ENCODE measurements around the gene CHN2.

CHN2 gene

DNA sequence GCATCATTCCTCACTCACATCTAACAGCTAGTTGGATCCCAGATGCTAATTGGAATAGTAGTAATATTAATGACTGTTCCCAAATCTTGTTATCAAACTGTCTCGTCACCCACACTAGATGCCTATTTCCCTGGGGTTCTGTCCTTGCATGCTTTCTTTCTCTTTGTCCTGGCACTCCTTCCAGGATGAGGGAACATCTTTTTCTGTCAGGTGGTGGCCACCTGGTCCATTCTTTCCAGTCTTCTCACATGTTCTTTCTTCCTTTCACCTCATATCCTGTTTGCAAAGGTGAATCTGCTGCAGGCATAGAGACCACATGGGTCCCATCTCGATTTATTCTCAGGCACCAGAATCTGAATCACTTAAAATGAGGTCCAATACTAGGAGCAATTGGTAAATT lies 126.0 kb downstream of the CHN2 start:
- H3K4me3 ChIP-seq (ENCODE audit: low read depth, low read length): no peak overlapping the region
- TF ChIP-seq, protein P1, sequence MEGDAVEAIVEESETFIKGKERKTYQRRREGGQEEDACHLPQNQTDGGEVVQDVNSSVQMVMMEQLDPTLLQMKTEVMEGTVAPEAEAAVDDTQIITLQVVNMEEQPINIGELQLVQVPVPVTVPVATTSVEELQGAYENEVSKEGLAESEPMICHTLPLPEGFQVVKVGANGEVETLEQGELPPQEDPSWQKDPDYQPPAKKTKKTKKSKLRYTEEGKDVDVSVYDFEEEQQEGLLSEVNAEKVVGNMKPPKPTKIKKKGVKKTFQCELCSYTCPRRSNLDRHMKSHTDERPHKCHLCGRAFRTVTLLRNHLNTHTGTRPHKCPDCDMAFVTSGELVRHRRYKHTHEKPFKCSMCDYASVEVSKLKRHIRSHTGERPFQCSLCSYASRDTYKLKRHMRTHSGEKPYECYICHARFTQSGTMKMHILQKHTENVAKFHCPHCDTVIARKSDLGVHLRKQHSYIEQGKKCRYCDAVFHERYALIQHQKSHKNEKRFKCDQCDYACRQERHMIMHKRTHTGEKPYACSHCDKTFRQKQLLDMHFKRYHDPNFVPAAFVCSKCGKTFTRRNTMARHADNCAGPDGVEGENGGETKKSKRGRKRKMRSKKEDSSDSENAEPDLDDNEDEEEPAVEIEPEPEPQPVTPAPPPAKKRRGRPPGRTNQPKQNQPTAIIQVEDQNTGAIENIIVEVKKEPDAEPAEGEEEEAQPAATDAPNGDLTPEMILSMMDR (IDR thresholded peaks at IDR 0.05; ENCODE audit: low read depth, low read length): no peak
- H3K9me3 ChIP-seq: no peaks in the 10 kb centered on the region
- no peaks in the 10 kb centered on the region for H3K27me3 ChIP-seq
- DNase-seq: no peak
- no peaks in the 10 kb centered on the region; the same call in none of the 2 replicates for H3K4me1 ChIP-seq
- H3K36me3 ChIP-seq: no peaks in the 10 kb centered on the region

DNA sequence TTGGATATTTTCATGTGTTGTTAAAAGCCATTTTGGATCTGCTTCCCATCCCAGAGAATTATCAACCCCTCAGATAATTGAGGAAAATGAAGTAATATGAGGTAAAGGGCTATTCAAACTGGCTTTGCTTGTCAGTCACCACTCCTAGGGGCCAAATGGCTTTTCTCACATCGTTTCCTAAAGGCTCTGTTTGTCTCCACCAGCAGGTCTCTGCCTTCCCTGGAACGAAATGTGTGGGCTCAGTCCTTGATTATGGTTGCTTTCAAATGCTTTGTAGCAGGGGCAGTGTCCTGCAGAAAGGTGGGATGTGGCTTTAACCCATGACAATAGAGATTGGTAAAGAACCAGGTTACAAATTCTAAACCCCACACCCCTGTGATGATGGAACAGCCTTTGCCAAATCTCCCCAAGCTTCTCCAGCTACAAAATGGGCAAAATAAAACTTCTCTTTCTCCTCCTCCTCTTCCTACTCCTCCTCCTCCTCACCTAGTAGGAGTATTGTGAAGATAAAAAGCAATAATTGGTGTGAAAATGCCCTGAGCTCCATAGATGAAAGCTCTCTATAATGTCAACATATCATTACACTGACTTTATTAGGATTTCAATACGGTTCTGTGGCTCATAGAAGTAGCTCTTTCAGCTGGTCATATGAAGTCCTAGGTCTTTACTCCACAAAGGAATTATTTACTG lies 127.6 kb downstream of the CHN2 start:
- Histone ChIP-seq H3K9me3 (no peaks in the 10 kb centered on the region), H3K27me3 (no peaks in the 10 kb centered on the region), H3K4me1 (no peaks in the 10 kb centered on the region; the same call in 1 of the 2 replicates), H3K4me3 (ENCODE audit: low read depth, low read length) (no peak overlapping the region), H3K36me3 (no peaks in the 10 kb centered on the region)
- TF ChIP-seq, protein P1 (IDR thresholded peaks at IDR 0.05; ENCODE audit: low read depth, low read length): no peak
- DNase-seq: no peak

DNA sequence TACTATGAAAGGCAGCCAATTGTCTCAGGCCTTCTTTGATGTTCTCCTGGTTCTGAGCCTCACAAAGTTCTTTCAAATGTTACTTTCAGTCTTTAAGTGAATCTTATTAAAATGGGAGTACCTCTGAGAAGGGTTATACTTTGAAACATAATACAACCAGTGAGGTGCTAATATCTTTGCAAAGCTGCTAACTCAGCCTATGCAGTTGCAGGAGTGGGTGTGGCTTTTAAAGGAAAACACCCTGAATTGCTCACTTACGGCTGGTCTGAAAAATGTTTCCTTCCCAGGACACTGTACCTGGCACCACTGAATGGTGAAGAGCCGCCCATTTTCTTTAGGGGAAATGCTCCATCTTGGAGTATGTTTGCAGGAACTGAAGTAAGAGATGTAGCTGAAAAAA lies 130.9 kb downstream of the CHN2 start:
- TF ChIP-seq, protein P1 (IDR thresholded peaks at IDR 0.05; ENCODE audit: low read depth, low read length): no peak
- no peaks in the 10 kb centered on the region for H3K36me3 ChIP-seq

DNA sequence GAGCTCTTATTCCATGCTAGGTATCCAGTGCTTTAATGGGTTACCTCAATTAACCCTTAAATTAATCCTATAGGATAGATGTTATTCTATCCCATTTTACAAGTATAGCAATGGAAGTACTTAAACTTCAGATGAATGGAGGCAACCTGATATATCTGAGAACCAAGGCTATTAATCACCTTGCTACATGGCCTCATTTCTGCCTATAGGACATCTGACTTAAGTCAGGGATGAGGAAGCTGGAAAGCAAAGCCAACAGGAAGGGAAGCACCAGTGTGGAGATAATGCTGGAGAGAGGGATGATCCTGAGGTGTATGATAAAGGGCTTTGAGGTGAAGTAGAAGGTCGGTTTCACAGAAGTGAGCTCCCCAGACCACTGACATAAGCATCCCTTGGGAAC lies 132.3 kb downstream of the CHN2 start:
- H3K27me3 ChIP-seq: no peaks in the 10 kb centered on the region
- DNase-seq: no peak
- H3K36me3 ChIP-seq: no peaks in the 10 kb centered on the region
- H3K4me3 ChIP-seq (ENCODE audit: low read depth, low read length): no peak overlapping the region
- no peaks in the 10 kb centered on the region for H3K4me1 ChIP-seq
- TF ChIP-seq, protein P1 (IDR thresholded peaks at IDR 0.05; ENCODE audit: low read depth, low read length): no peak
- no peaks in the 10 kb centered on the region for H3K9me3 ChIP-seq

More for the DNA sequence above, 130.9 kb downstream of the CHN2 start:
- no peaks in the 10 kb centered on the region for H3K9me3 ChIP-seq
- DNase-seq: no peak
- H3K27me3 ChIP-seq: no peaks in the 10 kb centered on the region
- no peak overlapping the region for H3K4me3 ChIP-seq (ENCODE audit: low read depth, low read length)
- H3K4me1 ChIP-seq: no peaks in the 10 kb centered on the region

DNA sequence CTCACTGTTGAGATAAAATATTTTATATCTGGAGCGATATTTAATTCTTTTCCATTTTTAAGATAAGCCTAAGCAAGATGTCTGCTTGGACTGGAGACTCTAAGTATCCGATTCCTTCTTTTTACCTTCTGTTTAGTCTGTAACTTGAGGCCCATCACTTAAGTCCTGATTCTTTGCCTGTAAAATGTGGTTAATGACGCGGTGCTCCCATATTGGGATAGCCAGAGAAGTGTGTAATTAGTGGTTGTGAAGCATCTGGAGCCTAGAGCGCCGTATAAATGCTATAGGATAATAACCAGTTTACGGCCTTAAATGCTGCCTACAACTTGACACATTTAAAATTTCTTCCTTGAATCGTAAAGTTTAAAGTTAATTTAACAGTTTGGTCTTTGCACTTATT lies 132.9 kb downstream of the CHN2 start:
- TF ChIP-seq, protein P1 (IDR thresholded peaks at IDR 0.05; ENCODE audit: low read depth, low read length): no peak
- Histone ChIP-seq H3K4me1 (no peaks in the 10 kb centered on the region), H3K36me3 (no peaks in the 10 kb centered on the region), H3K27me3 (no peaks in the 10 kb centered on the region), H3K9me3 (no peaks in the 10 kb centered on the region), H3K4me3 (ENCODE audit: low read depth, low read length) (no peak overlapping the region)
- no peak for DNase-seq

DNA sequence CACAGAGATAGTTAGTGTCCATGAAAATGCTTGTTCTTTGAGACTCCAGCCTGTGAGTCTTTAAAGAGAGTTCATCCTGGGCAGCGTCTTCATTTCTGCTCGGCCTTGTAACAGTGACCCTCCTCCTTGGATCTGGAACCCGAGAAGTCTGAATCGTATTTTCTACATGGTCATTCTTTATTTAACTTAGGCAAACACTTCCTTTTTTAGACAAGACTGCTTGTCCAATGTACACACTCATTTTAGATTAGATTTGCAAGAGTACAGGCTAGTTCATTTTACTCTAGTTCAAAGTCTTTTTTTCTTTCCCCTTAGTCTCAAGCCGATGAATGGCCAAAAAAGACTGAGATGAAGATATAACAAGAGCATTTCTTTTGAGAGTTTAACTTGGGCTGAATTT lies 133.5 kb downstream of the CHN2 start:
- DNase-seq: no peak
- Histone ChIP-seq H3K27me3 (no peaks in the 10 kb centered on the region), H3K9me3 (no peaks in the 10 kb centered on the region), H3K4me3 (ENCODE audit: low read depth, low read length) (no peak overlapping the region), H3K36me3 (no peaks in the 10 kb centered on the region), H3K4me1 (no peaks in the 10 kb centered on the region)
- TF ChIP-seq, protein P1 (IDR thresholded peaks at IDR 0.05; ENCODE audit: low read depth, low read length): no peak
